K562 (cell line): ENCODE measurements around the gene STT3A. TPM values are rescaled to one million over a fixed set of nuclear protein-coding genes. Genes with fewer than 3 reads are reported as not detected.

Experiments
- ARID2 ChIP-seq: fragments of 450-650 bp; IDR thresholded peaks from 2 replicates; pipeline ENCODE4 v1.6.1; 2017; ENCODE audit warnings: antibody characterized with exemption, mild to moderate bottlenecking
- BMI1 ChIP-seq: fragments of 150-350 bp; IDR thresholded peaks from 2 replicates; pipeline ENCODE4 v1.6.1; 2014; ENCODE audit warnings: low read length
- BRCA1 ChIP-seq, 2 experiments: fragments of 450-650 bp in 1 of 2; sonication (generic) in 1 of 2; formaldehyde crosslinking in 1 of 2; IDR thresholded peaks; 2 replicates each; pipeline versions ENCODE4 v1.5.0 to v1.6.1; 2017 to 2020; ENCODE audit warnings: mild to moderate bottlenecking in 1 of 2, missing genetic modification reagents in 1 of 2
- CAMTA2 ChIP-seq: fragments of 250-450 bp; sonication (Bioruptor Pico); conservative IDR thresholded peaks from 2 replicates; pipeline ENCODE4 v1.5.1; 2022
- CBFA2T3 ChIP-seq: fragments of 450-650 bp; IDR thresholded peaks from 2 replicates; pipeline ENCODE4 v1.6.1; 2017
- DACH1 ChIP-seq: fragments of 450-650 bp; IDR thresholded peaks from 2 replicates; pipeline ENCODE4 v1.6.1; 2018; ENCODE audit not compliant: partially characterized antibody
- FOXK1 ChIP-seq: sonication (generic); formaldehyde crosslinking; IDR thresholded peaks from 2 replicates; pipeline ENCODE4 v1.8.0; 2022; ENCODE audit warnings: missing genetic modification reagents, mild to moderate bottlenecking, borderline replicate concordance
- NR2C1 ChIP-seq, 2 experiments: fragments of 450-650 bp; IDR thresholded peaks; 2 replicates each; pipeline ENCODE4 v1.6.1; 2017; ENCODE audit warnings: mild to moderate bottlenecking in 2 of 2, antibody characterized with exemption in 1 of 2, inconsistent platforms in 1 of 2, missing compliant biosample characterization in 1 of 2, missing genetic modification characterization in 1 of 2
- PHTF2 ChIP-seq: fragments of 250-450 bp; sonication (Bioruptor Pico); IDR thresholded peaks from 2 replicates; pipeline ENCODE4 v1.5.0; 2021; ENCODE audit warnings: mild to moderate bottlenecking
- ZEB2 ChIP-seq: fragments of 450-650 bp; IDR thresholded peaks from 2 replicates; pipeline ENCODE4 v1.6.1; 2016
- polyA plus RNA-seq, 8 experiments: library from polyadenylated mRNA; depleted of rRNA in 4 of 8; stranded (reverse) in 5 of 8; unstranded in 3 of 8; fragments of >200 nt; fragmentation: Nextera tagmentation in 2 of 8; fragmentation: Illumina TruSeq in 1 of 8; extraction: Ambion mirVana in 2 of 8; extraction: Trizol in 1 of 8; gene quantifications; 2 replicates each; pipeline versions ENCODE4 v1.2.1 to v1.2.3, GENCODE V29; 2011 to 2014; ENCODE audit warnings: inconsistent platforms in 1 of 8, missing spikeins in 1 of 8
- total RNA-seq, 7 experiments: library from RNA; depleted of rRNA in 6 of 7; stranded (reverse); fragments of >200 nt in 6 of 7; fragmentation: Illumina TruSeq in 2 of 7; extraction: Trizol in 2 of 7; gene quantifications; 2 replicates each; pipeline versions ENCODE4 v1.2.1 to v1.2.3, GENCODE V29; 2011 to 2021; ENCODE audit warnings: low replicate concordance in 1 of 7
- TF ChIP-seq, protein P1 (sequence below): IDR thresholded peaks from 3 replicates; pipeline ENCODE4 v1.6.1; 2011; ENCODE audit warnings: borderline replicate concordance, mild to moderate bottlenecking, moderate library complexity; ENCODE audit not compliant: insufficient read length; ENCODE audit errors: extremely low read depth
- TF ChIP-seq, protein P2 (sequence below): fragments of 450-650 bp; IDR thresholded peaks from 2 replicates; pipeline ENCODE4 v1.6.1; 2016; ENCODE audit warnings: low read depth
- TF ChIP-seq, protein P3 (sequence below): fragments of 250-450 bp; sonication (Bioruptor Pico); IDR thresholded peaks from 2 replicates; pipeline ENCODE4 v1.4.0; 2020; ENCODE audit warnings: mild to moderate bottlenecking, moderate library complexity
- TF ChIP-seq, protein P4 (sequence below): fragments of 450-650 bp; IDR thresholded peaks from 2 replicates; pipeline ENCODE4 v1.6.1; 2016

Gene STT3A
- total and polyA plus RNA-seq, 9 of the 15 experiments (the other 6 are each of a cell fraction or from before 2014, with no cell fraction given), result 70.7 to 330 (median 192) TPM

DNA sequence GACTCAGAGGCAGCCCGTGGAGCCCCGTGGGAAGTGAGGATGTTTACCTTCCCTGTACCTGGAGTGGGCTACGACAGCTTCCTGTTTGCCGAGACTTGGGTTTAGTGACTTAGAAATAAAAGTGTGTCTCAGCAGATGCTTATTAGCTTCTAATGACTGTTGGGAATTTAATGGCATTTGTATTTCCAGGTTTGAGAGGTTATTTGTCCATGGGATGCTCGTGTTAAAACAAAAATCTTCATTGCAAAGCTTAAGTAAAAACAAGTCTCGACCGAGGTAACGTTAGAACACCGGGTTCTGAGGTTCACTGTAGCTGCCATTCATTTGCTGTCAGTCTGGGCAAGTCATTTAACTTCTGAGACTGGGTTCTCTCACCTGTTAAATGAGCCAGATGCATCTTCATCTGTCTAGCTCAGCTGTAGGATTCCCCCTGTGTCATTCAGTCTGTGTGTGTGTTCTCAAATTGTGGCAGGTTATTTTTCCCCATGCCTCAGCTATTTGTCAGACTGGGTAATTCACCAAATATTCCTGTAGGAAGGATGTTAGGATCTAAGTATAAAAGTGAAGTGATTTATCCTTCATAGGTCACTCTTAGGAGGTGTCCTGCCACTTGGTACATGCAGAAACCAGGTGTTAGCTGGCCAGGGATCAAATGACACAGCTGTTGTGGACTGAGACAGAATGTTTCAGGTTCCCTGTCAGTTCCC, 22.6 kb upstream of the STT3A start (continued):
- TF ChIP-seq, protein P1, sequence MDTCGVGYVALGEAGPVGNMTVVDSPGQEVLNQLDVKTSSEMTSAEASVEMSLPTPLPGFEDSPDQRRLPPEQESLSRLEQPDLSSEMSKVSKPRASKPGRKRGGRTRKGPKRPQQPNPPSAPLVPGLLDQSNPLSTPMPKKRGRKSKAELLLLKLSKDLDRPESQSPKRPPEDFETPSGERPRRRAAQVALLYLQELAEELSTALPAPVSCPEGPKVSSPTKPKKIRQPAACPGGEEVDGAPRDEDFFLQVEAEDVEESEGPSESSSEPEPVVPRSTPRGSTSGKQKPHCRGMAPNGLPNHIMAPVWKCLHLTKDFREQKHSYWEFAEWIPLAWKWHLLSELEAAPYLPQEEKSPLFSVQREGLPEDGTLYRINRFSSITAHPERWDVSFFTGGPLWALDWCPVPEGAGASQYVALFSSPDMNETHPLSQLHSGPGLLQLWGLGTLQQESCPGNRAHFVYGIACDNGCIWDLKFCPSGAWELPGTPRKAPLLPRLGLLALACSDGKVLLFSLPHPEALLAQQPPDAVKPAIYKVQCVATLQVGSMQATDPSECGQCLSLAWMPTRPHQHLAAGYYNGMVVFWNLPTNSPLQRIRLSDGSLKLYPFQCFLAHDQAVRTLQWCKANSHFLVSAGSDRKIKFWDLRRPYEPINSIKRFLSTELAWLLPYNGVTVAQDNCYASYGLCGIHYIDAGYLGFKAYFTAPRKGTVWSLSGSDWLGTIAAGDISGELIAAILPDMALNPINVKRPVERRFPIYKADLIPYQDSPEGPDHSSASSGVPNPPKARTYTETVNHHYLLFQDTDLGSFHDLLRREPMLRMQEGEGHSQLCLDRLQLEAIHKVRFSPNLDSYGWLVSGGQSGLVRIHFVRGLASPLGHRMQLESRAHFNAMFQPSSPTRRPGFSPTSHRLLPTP, result no peak
- no peak for TF ChIP-seq NR2C1 (IDR thresholded peaks at IDR 0.05)
- no peak for TF ChIP-seq NR2C1 (tag; IDR thresholded peaks at IDR 0.05)
- no peak for TF ChIP-seq ARID2
- TF ChIP-seq CAMTA2, result no peak
- TF ChIP-seq, protein P2, sequence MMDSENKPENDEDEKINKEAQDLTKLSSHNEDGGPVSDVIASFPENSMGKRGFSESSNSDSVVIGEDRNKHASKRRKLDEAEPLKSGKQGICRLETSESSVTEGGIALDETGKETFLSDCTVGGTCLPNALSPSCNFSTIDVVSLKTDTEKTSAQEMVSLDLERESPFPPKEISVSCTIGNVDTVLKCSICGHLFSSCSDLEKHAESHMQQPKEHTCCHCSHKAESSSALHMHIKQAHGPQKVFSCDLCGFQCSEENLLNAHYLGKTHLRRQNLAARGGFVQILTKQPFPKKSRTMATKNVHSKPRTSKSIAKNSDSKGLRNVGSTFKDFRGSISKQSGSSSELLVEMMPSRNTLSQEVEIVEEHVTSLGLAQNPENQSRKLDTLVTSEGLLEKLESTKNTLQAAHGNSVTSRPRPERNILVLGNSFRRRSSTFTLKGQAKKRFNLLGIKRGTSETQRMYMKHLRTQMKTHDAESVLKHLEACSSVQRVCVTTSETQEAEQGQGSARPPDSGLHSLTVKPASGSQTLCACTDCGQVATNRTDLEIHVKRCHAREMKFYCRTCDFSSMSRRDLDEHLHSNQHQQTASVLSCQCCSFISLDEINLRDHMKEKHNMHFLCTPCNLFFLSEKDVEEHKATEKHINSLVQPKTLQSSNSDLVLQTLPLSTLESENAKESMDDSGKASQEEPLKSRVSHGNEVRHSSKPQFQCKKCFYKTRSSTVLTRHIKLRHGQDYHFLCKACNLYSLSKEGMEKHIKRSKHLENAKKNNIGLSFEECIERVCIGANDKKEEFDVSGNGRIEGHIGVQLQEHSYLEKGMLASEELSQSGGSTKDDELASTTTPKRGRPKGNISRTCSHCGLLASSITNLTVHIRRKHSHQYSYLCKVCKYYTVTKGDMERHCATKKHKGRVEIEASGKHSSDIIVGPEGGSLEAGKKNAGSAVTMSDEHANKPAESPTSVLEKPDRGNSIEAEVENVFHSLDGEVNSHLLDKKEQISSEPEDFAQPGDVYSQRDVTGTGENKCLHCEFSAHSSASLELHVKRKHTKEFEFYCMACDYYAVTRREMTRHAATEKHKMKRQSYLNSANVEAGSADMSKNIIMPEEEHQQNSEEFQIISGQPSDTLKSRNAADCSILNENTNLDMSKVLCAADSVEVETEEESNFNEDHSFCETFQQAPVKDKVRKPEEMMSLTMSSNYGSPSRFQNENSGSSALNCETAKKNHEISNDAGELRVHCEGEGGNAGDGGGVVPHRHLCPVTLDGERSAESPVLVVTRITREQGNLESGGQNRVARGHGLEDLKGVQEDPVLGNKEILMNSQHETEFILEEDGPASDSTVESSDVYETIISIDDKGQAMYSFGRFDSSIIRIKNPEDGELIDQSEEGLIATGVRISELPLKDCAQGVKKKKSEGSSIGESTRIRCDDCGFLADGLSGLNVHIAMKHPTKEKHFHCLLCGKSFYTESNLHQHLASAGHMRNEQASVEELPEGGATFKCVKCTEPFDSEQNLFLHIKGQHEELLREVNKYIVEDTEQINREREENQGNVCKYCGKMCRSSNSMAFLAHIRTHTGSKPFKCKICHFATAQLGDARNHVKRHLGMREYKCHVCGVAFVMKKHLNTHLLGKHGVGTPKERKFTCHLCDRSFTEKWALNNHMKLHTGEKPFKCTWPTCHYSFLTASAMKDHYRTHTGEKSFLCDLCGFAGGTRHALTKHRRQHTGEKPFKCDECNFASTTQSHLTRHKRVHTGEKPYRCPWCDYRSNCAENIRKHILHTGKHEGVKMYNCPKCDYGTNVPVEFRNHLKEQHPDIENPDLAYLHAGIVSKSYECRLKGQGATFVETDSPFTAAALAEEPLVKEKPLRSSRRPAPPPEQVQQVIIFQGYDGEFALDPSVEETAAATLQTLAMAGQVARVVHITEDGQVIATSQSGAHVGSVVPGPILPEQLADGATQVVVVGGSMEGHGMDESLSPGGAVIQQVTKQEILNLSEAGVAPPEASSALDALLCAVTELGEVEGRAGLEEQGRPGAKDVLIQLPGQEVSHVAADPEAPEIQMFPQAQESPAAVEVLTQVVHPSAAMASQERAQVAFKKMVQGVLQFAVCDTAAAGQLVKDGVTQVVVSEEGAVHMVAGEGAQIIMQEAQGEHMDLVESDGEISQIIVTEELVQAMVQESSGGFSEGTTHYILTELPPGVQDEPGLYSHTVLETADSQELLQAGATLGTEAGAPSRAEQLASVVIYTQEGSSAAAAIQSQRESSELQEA, result no peak
- TF ChIP-seq, protein P3, sequence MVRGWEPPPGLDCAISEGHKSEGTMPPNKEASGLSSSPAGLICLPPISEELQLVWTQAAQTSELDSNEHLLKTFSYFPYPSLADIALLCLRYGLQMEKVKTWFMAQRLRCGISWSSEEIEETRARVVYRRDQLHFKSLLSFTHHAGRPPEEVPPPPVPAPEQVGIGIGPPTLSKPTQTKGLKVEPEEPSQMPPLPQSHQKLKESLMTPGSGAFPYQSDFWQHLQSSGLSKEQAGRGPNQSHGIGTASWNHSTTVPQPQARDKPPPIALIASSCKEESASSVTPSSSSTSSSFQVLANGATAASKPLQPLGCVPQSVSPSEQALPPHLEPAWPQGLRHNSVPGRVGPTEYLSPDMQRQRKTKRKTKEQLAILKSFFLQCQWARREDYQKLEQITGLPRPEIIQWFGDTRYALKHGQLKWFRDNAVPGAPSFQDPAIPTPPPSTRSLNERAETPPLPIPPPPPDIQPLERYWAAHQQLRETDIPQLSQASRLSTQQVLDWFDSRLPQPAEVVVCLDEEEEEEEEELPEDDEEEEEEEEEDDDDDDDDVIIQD (CRISPR knock-in tag), result no peak
- no peak for TF ChIP-seq PHTF2
- TF ChIP-seq BRCA1 (IDR thresholded peaks at IDR 0.05), result no peak
- TF ChIP-seq BRCA1 (CRISPR knock-in tag; IDR thresholded peaks at IDR 0.05), result no peak
- TF ChIP-seq CBFA2T3, result 0 out of 2 replicates have a peak, but pooled peaks have one; percentile 7
- no peak for TF ChIP-seq BMI1
- TF ChIP-seq, protein P4, sequence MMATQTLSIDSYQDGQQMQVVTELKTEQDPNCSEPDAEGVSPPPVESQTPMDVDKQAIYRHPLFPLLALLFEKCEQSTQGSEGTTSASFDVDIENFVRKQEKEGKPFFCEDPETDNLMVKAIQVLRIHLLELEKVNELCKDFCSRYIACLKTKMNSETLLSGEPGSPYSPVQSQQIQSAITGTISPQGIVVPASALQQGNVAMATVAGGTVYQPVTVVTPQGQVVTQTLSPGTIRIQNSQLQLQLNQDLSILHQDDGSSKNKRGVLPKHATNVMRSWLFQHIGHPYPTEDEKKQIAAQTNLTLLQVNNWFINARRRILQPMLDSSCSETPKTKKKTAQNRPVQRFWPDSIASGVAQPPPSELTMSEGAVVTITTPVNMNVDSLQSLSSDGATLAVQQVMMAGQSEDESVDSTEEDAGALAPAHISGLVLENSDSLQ, result peak; percentile 46
- TF ChIP-seq DACH1, result peak; percentile 19
- 0 out of 2 replicates have a peak, but pooled peaks have one; percentile 31 for TF ChIP-seq ZEB2
- no peak for TF ChIP-seq FOXK1 (CRISPR knock-in tag)
